ENCODE results near the gene FMN2.

GRCh38 chr1:240201931-240202330, 110.2 kb downstream of the FMN2 start:
- TF ChIP-seq CTCF (IDR thresholded peaks at IDR 0.05; ENCODE audit: low read depth, low read length) (no peak), EZH2phosphoT487 (IDR thresholded peaks at IDR 0.05; ENCODE audit: low read depth) (no peak)
